Islet precursor cell (in vitro differentiated cells): ENCODE results near the gene KAZN.

Source experiments
- DNase-seq: peaks from one replicate; pipeline ENCODE4 v3.0.0-alpha.2; 2018

Gene KAZN

GRCh38 chr1:14590411-14591180 is 7.9 kb upstream of the KAZN start:
- peak; percentile 71 for DNase-seq

GRCh38 chr1:14591600-14591999 is 6.9 kb upstream of the KAZN start:
- DNase-seq, result no peak

DNA sequence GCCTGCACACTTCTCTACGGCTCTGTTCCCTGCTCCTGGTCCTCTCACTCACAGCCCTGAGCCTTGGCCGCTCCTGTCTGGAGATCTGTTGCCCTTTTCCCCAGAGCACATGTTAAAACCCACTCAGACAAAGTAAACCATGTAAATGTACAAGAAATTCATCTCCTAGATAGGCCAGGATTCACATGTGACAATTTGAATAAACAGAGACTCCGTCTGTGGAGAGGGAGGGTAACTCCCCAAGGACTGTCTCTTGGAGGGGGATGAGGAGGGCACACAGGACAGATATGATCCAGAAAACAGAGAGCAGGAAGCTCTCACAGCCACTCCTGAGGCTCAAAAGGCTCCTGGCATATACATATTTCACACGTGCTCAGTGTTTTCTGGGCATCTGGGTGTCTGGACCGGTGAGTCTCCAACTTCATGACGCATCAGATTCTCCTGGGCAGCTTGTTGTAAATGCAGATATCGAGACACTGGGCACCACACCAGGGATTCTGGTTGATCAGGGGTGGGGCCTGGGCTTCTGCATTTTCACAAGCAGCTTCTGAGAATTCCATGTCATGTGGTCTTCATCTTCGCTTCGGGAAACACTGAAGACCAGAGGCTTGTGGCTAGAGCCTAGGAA is 6.4 kb upstream of the KAZN start:
- no peak for DNase-seq

DNA sequence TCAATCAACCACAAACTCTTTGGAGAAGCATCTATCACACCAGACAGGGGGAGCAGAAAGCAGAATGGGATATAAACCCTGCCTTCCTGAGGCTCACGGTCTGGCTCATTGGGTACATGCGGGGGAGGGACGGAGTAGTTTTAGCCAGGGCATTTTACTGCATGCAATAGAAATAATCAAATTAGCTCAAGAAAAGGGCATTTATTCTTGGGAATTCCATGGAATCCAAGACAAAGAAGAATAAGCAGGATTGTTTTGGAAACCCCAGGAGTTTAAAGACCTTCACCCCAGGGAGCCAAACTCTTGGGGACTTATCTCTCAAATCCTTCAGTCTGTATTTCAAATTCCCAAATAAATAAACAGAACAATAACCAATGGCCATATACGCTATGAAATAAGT is 5.2 kb upstream of the KAZN start:
- DNase-seq, result no peak

DNA sequence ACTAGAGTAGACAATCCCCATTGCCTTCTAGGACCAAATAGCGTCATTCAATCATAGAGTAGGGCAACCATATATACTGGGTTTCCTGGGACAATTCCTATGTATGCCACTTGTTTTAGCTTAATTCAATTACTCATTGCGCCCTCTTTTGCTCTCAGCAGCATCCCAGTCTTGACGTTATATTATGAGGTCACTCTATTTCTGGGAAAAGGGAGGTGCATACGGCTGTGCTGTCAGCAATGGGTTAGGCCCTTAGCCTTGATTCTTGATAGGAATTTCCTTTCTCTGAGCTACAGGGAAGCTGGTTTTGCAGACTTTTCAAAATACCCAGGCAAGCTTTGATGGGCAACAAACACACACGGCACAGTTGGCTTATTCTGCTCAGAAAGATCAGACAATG is 4.4 kb upstream of the KAZN start:
- no peak for DNase-seq

DNA sequence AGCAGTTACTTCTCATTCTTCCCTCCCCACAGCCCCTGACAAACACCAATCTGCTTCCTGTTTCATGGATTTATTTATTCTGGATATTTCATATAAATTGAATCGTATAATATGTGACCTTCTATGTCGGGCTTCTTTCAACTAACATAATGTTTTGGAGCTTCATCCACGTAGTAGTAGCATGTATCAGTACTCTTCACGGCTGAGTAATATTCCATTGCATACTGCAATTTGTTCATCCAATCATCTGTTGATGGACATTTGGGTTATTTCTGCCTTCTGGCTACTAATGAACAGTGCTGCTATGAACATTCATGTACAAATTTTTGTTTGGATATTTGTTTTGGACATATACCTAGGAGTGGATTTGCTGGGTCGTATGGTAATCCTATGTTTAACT is 1.9 kb upstream of the KAZN start:
- no peak for DNase-seq

GRCh38 chr1:14597343-14598006 is 1.0 kb upstream of the KAZN start:
- peak; percentile 90 for DNase-seq

DNA sequence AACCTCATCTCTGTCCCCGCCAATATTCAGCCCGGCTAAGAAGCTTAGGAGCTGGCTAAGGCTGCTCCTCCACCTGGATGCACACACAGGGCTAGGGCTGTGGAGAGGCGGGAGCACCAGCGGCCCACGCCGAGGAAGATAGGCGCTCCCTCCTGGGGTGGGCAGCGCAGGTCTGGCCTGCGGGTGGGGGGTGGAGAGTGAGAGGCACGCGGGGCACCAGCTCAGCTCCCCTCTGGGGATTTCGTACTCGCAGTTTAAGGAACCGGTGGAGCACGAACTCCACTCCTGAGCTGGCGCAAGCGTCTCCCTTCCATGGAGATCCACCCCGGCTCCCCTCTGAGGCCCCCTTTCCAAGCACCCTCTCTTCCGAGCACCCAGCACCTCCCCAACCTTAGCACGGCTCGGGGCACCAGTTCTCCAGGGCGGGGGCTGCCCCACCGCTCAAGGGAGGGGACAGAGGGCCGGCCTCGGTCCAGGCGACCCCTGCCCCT is 433 bp upstream of the KAZN start:
- peak; percentile 78 for DNase-seq

DNA sequence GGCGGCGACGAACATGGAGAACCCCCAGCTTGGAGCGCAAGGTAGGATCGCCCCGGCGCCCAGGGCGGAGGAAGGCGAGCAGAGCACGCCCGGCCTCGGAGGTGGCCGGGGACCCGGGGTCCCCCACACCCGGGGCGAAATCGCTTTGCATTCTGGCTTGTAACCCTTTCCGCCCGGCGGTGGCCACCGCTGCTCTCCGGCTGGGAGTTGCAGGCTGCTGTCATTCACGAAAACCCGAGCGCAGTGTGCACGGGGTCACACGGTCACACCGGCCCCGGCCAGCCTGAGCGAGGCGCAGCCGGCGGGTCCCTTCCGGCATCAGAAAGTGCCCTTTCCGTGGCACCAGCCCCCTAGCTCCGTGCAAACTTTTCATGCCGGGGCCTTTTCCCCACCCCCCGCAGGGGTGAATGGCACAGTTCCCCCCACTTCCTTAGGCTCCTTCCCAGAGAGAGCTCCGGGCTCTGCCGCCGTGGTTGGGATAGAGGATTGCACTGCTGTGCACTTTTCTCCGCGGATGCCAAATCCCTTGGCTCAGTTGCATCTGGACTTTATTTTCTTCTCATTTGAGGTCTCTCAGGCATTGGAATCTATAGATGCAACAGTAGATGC is 802 bp downstream of the KAZN start:
- peak; percentile 71 for DNase-seq

DNA sequence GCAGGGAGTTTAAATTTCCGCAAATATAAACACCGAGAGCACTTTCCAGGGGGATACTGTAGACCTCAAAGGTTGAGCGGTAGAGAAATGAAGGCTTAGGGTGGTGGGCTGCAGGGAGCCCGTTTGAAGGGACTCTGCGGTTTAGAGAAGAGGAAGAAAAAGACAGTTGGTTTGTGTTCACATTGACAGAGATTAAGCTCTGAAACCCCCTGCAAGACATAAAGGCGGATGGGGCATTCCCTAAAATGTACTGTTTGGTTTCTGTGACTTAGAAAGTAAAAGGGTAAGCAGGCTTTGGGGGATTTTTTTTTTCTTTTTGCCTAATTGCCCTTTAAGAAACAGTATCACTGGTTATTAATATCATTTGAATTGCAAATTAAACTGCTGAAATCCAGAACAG is 1.3 kb downstream of the KAZN start:
- no peak for DNase-seq

DNA sequence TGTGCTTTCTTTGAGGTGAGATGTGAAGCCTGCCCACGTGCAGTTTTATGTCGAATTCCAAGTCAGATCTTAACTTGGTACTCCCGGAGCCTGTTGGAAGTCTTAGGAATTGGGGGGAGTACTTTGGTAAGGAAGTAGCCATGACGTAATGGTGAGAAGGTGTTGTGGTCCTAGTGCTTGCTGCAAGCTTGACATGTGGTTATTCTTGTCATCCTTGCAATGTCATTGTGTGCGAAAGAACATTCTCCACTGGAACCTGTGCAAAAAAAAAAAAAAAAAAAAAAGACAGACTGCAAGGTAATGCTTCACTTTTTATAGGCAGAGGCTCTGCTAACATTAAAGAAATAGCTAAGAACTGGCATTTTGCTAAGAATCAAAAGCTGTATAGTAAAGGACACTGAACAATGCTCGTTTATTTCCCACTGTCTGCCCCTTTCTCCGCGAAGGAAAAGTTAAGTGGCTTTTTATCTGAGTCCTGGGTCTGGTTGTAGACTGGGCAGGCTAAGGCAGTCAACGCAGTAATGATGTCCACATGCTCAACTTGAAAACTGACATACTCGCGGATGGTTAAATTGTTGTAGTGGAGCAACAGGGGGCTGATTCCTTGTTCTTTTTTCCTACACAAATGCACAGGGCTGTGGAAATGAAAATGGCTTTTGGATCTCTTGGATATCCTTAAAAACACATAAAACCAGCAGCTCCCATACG is 2.1 kb downstream of the KAZN start:
- no peak for DNase-seq

GRCh38 chr1:14602136-14602535 is 3.7 kb downstream of the KAZN start:
- DNase-seq, result no peak

GRCh38 chr1:14603645-14604044 is 5.2 kb downstream of the KAZN start:
- no peak for DNase-seq

DNA sequence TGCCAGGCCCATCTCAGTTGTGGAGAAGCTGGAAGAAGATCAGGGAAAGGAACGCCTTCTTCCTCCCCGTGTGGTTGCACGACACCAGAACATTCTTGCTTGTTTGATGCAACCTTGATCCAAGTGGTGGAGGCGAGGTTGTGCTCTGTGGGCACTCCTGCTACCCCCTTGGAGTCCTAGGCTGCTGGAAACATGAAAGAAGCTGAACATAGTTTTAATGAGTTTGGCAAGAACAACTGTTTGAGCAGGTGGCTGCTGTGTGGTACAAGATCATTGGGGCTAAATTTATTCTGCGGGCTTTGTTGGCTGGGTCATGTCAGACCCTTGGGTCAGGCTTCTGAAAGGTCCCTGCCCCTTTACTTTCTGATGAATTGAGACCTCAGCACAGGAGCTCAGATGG is 5.9 kb downstream of the KAZN start:
- no peak for DNase-seq

DNA sequence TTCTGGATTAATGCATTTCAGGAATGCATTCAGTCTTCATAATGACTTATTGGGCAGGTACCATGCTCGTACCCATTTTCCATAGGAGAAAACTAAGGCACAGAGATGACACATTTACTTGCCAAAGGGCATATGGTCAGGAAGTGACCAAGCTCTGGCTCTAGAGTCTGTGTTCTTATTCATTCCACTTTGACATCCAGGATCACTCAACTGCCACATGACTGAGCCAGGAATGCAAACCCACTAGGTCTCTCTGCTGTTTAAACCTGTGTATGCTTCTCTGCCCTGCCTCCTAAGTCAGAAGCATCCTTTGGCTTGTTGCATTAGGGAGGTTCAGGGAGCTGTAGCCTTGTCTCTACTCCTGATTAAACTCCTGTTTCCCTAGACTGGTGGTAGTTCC is 7.5 kb downstream of the KAZN start:
- DNase-seq, result peak; percentile 73

GRCh38 chr1:14606632-14607031 is 8.1 kb downstream of the KAZN start:
- DNase-seq, result no peak

- no peak for DNase-seq
Observed at GRCh38 chr1:14607295-14607694, 8.8 kb downstream of the KAZN start.

DNA sequence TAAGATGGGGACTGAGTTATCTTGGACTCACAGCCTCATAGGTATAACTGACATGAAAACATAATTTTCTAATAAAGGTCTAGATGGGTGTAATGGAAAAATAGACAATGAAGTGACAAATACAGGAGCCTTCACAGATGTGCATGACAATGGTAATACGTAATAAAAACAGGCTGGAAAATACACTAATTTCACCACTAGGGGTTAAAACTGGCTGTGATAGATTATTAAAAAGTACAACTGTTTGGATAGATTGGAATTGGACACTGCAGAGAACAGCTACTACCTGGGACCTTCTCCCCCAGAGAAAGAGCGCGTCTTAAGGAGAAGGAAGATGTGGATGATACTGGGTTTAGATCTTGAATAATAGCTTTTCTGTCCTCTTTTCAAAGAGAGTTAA is 9.8 kb downstream of the KAZN start:
- DNase-seq, result no peak

DNA sequence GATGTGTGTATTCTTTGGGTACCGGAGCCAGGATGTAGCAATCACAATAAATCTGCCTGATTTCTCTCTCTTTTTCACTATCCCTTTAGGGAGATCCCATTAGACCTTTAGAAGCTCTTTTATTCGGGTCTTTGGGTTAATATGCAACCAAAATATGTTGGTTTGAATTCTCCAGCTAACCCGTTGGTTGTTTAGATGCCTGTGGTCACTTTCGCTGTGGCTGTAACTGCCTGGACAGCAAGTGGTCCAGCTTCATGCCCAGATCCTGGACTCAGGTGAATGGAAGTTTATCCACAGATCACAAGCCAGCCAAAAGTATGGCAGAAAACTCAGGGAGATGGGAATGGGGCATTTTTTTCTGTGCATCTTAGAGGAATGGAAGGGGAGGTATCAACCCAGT is 12.3 kb downstream of the KAZN start:
- no peak for DNase-seq

DNA sequence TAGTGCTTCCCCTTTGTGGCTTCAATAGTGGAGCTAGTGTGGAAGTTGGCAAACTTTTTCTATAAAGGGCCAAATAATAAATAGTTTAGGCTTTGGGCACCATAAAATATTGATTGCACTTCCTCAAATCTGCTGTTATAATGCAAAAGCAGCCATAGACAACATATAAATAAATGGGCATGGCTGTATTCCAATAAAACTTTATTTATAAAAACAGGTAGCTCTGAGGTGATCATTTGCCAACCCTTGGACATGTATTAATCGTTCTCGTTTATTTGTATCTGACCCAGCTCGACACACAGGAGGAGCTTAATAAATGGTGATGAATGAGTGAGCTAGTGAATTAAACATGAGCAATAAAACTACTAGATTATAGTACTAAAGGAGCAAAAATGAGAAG is 13.3 kb downstream of the KAZN start:
- no peak for DNase-seq

GRCh38 chr1:14612256-14612655 is 13.8 kb downstream of the KAZN start:
- DNase-seq, result no peak

- DNase-seq, result no peak
Observed at GRCh38 chr1:14613926-14614325, 15.4 kb downstream of the KAZN start.

DNA sequence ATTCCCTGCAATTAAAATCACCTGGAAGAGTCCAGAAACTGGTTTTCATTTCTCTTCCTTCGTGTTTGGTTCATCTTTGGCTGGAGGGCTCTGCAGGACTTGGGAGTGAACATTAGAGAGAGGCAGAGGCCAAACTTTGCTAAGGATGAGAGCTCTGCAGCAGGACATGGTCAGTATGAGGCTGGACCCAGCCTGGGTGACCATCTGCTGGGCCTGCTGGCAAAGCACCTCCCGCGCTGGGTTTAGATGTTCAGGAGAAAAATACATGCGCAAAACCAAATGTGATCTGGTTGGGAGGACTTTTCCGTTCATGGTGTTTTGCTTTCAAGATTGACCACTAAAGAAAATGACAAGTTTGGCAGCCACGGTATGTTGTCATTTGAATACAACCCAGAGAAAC is 15.9 kb downstream of the KAZN start:
- DNase-seq, result no peak
